Activated naive CD8-positive, alpha-beta T cell treated with anti-CD3 and anti-CD28 coated beads, Interleukin-2, amount 50 U/mL, for 16 hours (primary cell): Measurements from ENCODE around the gene ENDOD1.

ENCODE experiments used
- DNase-seq: peaks from one replicate; pipeline ENCODE4 v3.0.0-alpha.2; 2020; ENCODE audit warnings: low read depth, low spot score

The ENDOD1 gene

GRCh38 chr11:95076981-95077380 is 12.7 kb upstream of the ENDOD1 start:
- DNase-seq: no peak

GRCh38 chr11:95078526-95078925 is 11.1 kb upstream of the ENDOD1 start:
- no peak for DNase-seq

- no peak for DNase-seq
These were observed 8.6 kb upstream of the ENDOD1 start for GRCh38 chr11:95081010-95081409.

- DNase-seq: no peak
These were observed 8.2 kb upstream of the ENDOD1 start for GRCh38 chr11:95081412-95081811.

- no peak for DNase-seq
These were observed 7.1 kb upstream of the ENDOD1 start for GRCh38 chr11:95082576-95083001.

GRCh38 chr11:95084509-95084908 is 5.1 kb upstream of the ENDOD1 start:
- peak; percentile 25 for DNase-seq

- no peak for DNase-seq
These were observed 4.4 kb upstream of the ENDOD1 start for GRCh38 chr11:95085117-95085816.

- DNase-seq: no peak
These were observed 3.5 kb upstream of the ENDOD1 start for GRCh38 chr11:95086151-95086550.

GRCh38 chr11:95086836-95087570 is 2.6 kb upstream of the ENDOD1 start:
- DNase-seq: no peak

GRCh38 chr11:95088946-95089619 is 563 bp upstream of the ENDOD1 start:
- DNase-seq: no peak

- no peak for DNase-seq
These were observed 2.1 kb downstream of the ENDOD1 start for GRCh38 chr11:95091663-95092180.

GRCh38 chr11:95092549-95093324 is 3.1 kb downstream of the ENDOD1 start:
- DNase-seq: no peak

- DNase-seq: no peak
These were observed 3.9 kb downstream of the ENDOD1 start for GRCh38 chr11:95093548-95093947.

GRCh38 chr11:95095858-95096587 is 6.4 kb downstream of the ENDOD1 start:
- no peak for DNase-seq

GRCh38 chr11:95097209-95097608 is 7.6 kb downstream of the ENDOD1 start:
- DNase-seq: no peak

- no peak for DNase-seq
These were observed 9.2 kb downstream of the ENDOD1 start for GRCh38 chr11:95098826-95099225.

GRCh38 chr11:95100191-95100648 is 10.6 kb downstream of the ENDOD1 start:
- DNase-seq: no peak

- DNase-seq: no peak
These were observed 11.3 kb downstream of the ENDOD1 start for GRCh38 chr11:95100856-95101507.

- DNase-seq: no peak
These were observed 12.3 kb downstream of the ENDOD1 start for GRCh38 chr11:95101935-95102334.

- no peak for DNase-seq
These were observed 13.1 kb downstream of the ENDOD1 start for GRCh38 chr11:95102733-95103132.
